ENCODE measurements around the gene KLK13.

Gene KLK13

DNA sequence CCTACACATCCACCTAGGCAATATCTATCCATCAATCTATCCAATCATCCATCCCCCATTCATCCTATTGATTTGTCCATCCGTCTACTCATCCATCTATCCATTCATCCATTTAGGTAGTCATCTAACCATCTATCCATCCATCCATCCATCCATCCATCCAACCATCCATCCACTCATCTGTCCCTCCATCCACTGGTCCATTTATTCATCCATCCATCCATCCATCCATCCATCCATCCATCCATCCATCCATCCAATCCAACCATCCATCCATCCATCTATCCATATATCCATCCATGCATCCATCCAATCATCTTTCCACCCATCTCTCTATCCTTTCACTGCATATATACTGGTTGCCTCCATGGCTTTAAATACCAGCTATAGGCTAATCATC is 3.9 kb downstream of the KLK13 start:
- H3K27ac ChIP-seq: no peak overlapping the region
- TF ChIP-seq, protein P1, sequence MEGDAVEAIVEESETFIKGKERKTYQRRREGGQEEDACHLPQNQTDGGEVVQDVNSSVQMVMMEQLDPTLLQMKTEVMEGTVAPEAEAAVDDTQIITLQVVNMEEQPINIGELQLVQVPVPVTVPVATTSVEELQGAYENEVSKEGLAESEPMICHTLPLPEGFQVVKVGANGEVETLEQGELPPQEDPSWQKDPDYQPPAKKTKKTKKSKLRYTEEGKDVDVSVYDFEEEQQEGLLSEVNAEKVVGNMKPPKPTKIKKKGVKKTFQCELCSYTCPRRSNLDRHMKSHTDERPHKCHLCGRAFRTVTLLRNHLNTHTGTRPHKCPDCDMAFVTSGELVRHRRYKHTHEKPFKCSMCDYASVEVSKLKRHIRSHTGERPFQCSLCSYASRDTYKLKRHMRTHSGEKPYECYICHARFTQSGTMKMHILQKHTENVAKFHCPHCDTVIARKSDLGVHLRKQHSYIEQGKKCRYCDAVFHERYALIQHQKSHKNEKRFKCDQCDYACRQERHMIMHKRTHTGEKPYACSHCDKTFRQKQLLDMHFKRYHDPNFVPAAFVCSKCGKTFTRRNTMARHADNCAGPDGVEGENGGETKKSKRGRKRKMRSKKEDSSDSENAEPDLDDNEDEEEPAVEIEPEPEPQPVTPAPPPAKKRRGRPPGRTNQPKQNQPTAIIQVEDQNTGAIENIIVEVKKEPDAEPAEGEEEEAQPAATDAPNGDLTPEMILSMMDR (IDR thresholded peaks at IDR 0.05): no peak
- no peak for TF ChIP-seq ZFX (IDR thresholded peaks at IDR 0.05; ENCODE audit: borderline replicate concordance)

DNA sequence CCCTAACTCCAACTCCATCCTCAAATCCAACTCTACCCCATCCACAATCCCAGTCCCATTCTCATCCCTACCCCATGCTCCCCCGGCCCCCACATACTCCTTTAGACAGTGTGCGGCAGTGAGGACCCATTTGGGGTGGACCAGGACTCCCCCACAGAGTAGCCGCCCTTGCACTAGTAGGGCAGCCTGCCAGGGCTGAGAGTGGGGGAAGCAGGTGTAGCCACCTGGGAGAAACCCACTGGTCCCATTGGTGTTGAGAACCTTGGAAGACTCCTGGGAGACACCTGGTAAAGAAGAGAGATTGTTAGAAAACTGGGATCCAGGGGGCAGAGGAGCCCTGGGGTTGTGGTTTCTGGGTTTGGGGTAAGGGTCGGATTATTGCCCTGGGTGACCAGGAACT is 4.6 kb downstream of the KLK13 start:
- TF ChIP-seq, protein P1 (IDR thresholded peaks at IDR 0.05): no peak
- TF ChIP-seq ZFX (IDR thresholded peaks at IDR 0.05; ENCODE audit: borderline replicate concordance): no peak

DNA sequence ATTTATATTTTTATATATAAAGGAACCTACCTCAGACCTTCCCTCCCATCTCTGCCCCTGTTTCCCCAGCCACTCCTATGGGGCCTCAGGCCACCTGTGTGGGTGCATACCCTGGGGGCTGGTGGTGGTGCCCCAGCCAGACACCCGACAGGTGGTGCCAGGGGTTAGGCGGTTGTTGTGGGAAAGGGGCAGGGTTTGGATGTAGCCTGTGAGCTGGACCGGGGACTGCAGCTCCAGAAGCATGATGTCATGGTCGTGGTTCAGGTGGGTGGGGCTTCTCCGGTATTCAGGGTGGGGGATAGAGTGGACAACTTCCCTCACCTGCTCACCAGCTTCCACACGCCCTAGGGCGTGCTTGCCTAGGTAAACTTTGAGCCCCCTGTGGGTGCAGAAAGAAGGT is 5.2 kb downstream of the KLK13 start:
- H3K27ac ChIP-seq: no peak overlapping the region
- TF ChIP-seq ZFX (IDR thresholded peaks at IDR 0.05; ENCODE audit: borderline replicate concordance): no peak
- TF ChIP-seq, protein P1 (IDR thresholded peaks at IDR 0.05): no peak

More for the DNA sequence above, 4.6 kb downstream of the KLK13 start:
- H3K27ac ChIP-seq: no peak overlapping the region

DNA sequence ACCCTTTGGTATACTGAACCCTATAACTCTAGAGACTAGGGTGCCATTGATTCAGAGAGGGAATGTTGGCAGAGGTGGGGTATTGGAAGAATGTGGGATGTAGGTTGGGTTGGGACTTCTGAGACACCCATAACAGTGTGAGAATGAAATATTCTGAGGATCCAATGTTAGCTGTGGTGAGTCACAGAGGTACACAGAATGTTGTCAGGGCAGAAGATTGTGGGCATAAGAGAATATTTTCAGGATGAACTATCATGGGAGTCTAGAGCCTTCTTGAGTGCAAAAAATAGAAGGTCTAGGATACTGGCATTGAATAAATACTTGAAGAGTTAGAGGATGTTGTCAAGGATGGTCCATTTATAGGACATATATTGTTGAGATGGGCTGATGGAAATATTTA is 9.0 kb downstream of the KLK13 start:
- TF ChIP-seq ZFX (IDR thresholded peaks at IDR 0.05; ENCODE audit: borderline replicate concordance): no peak
- TF ChIP-seq, protein P1 (IDR thresholded peaks at IDR 0.05): no peak
- no peak overlapping the region for H3K27ac ChIP-seq

DNA sequence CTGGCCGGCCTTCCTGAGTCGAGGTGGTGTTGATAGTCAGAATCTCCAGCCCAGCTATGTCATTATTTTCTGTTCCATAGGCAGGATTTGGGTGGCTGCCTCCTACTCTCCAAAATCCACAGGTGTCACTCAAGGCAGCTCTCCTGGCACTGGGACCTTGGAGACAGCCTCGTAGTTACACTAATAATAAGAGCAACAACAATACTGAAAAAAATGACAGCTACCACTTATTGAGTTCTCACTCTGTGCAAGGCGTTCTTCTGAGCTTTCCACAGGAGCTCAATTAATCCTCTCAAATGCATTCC is 17.9 kb downstream of the KLK13 start:
- no peak overlapping the region for H3K27ac ChIP-seq
- no peak for TF ChIP-seq ZFX (IDR thresholded peaks at IDR 0.05; ENCODE audit: borderline replicate concordance)
- TF ChIP-seq, protein P1 (IDR thresholded peaks at IDR 0.05): no peak

DNA sequence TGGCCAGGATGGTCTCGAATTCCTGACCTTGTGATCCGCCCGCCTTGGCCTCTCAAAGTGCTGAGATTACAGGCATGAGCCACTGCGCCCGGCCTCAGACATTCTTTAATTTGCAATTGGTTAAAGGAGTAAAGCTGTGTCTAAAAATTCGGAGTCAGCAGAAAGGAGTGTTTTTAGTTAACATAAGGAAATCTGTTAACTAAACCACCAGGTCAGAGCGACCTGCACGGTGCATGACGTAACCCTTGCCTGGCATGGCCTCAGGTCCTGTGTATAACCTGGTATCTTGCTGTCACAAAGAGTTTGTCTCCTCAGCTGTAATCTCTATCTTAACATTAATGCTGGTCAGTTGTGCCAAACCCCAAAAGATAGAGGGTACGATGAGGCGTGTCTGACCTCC is 20.6 kb downstream of the KLK13 start:
- H3K27ac ChIP-seq: no peak overlapping the region
- TF ChIP-seq ZFX (IDR thresholded peaks at IDR 0.05; ENCODE audit: borderline replicate concordance): no peak
- TF ChIP-seq, protein P1 (IDR thresholded peaks at IDR 0.05): no peak

DNA sequence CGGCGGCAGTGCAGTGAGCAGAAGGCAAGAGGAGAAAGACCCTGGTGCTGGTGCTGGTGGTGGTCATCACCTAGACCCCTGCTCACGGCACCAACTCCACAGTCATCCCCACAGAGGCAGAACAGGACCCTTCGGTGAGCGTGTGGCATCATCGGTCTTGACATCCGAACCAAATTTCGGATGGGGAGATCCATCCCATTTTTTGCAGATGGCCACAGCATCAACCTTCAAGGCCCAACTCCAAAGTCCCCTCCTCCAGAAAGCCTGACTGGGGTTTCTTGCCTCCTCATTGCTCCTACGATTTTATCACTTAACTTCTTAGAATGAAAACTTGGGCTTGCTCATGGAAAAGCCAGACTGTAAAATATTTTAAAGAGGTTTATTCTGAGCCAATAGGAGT is 21.4 kb downstream of the KLK13 start:
- H3K27ac ChIP-seq: no peak overlapping the region
- no peak for TF ChIP-seq ZFX (IDR thresholded peaks at IDR 0.05; ENCODE audit: borderline replicate concordance)
- TF ChIP-seq, protein P1 (IDR thresholded peaks at IDR 0.05): no peak

All from 22Rv1 (cell line).